Smooth muscle cell of the brain vasculature (primary cell): Measurements from ENCODE around the gene BRWD1.
A peak's percentile ranks its signal among the peaks of the same experiment; 100 is the strongest.
"Not testable (repeated sequence)": the region's sequence is repeated elsewhere in the genome, so short reads cannot be mapped to it uniquely, and the experiment has no call there.

Experiments
- DNase-seq: peaks from one replicate; pipeline ENCODE4 v3.0.0-alpha.2; 2012; ENCODE audit warnings: low read depth, low spot score

BRWD1 gene

GRCh38 chr21:39173716-39174680 is 139.4 kb downstream of the BRWD1 start:
- no peak for DNase-seq

GRCh38 chr21:39169906-39170305 is 143.5 kb downstream of the BRWD1 start:
- no peak for DNase-seq

DNA sequence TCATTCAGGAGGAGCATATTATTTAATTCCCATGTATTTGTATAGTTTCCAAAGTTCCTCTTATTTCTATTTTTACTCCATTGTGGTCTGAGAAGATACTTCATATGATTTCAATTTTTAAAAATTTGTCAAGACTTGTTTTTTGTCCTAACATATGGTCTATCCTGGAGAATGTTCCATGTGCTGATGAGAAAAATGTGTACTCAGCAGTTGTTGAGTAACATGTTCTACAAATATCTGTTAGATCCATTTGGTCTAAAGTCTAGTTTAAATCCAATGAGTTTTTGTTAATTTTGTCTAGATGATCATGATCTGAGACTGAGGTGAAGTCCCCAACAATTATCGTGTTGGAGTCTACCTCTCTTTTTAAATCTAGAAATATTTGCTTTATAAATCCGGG is 144.6 kb downstream of the BRWD1 start:
- no peak for DNase-seq

DNA sequence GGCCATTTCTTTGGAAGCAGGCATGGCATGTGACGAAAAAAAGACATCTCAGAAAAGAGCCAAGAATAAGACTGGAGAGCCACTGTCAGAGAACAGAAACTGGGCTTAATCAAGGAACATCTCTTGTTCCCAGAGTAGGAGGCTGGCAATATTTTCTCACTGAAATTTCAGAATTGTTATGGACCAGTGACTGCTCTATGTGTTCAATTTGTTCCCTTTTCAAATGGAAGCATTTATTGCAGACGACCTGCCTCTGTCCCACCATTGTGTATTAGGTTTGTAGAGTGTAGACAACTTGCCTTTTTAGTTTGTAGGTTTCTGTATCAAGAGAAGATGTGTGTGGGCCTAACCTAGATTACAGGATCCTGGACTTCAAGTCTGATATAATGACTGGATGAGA is 148.9 kb downstream of the BRWD1 start:
- no peak for DNase-seq

GRCh38 chr21:39161064-39161463 is 152.4 kb downstream of the BRWD1 start:
- no peak for DNase-seq

DNA sequence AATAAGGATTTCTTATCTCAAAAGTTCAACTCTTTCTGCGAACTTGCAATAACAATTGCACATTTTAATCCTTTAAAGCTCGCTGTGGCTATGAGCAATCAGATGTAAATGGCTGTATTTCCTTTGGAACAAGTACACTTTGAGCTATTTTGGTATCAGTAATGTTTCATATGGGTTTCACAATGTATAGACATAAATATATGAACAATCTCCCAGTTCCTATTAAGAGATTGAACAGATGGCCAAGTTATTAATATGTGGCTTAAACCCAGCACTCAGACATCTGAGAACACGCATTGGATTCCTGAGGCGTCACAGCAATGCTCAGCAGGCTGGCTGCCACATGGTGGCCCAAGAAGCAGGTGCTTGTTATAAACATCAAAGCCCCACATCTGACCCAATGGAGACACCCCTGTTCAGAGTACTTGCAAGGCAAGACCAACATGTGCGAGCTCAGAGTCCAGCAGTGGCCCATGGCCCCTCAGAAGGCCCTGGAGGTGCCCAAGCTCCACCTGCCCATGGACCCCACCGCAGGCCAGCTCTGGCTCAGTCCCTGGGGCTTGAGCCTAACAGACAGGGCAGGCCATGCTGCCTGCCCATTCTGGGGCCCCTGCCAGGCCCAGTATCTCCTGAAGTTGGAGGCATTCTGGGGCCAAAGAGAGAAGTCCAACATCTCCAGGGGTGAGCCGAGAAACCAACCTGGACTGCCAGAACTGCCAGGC is 153.9 kb downstream of the BRWD1 start:
- no peak for DNase-seq

DNA sequence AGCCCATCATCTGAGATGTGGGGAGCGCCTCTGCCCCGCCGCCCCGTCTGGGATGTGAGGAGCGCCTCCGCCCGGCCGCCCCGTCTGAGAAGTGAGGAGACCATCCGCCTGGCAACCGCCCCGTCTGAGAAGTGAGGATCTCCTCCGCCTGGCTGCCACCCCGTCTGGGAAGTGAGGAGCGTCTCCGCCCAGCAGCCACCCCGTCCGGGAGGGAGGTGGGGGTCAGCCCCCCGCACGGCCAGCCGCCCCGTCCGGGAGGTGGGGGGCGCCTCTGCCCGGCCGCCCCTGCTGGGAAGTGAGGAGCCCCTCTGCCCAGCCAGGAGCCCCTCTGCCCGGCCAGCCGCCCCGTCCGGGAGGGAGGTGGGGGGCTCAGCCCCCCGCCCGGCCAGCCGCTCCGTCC is 156.2 kb downstream of the BRWD1 start:
- not testable (repeated sequence) for DNase-seq

GRCh38 chr21:39156024-39156423 is 157.4 kb downstream of the BRWD1 start:
- peak; percentile 33 for DNase-seq

GRCh38 chr21:39155578-39155977 is 157.9 kb downstream of the BRWD1 start:
- DNase-seq = no peak

- DNase-seq = no peak
Observed at GRCh38 chr21:39153842-39154241, 159.6 kb downstream of the BRWD1 start.

DNA sequence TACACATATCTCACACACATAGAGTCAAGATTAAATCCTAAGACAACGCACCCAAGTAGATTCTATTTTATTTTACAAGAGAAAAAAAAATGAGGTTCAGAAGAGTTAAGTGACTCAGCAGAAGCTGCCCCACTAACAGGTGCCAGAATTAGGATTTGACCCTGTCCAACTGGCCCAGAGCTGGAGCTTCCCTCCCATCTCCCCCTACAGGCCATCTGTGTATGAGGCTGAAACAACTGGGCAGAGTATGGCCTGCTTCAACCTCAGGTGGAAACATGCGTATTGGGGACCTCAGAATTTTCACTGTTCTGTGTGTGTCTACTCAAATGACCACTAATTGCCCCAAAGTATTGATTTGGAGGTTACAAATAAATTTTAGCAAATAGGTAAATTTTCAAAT is 160.1 kb downstream of the BRWD1 start:
- no peak for DNase-seq

DNA sequence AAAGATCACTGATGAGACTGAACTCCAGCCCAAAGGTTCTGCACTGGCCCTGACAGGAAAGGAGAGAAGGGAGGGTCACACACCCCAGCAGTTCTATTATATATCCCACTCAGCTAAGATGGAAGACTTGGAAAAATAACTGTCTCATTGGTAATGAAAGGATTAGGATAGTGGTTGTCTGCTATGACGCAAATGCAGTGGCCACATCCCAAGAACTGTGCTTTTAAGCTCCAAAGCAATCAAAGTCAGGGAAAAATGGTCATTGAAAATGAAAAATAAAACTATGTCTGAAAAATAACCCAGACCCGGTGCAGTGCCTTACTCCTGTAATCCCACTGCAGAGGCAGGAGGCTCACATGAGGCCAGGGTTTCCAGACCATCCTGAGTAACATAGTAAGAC is 161.2 kb downstream of the BRWD1 start:
- no peak for DNase-seq

DNA sequence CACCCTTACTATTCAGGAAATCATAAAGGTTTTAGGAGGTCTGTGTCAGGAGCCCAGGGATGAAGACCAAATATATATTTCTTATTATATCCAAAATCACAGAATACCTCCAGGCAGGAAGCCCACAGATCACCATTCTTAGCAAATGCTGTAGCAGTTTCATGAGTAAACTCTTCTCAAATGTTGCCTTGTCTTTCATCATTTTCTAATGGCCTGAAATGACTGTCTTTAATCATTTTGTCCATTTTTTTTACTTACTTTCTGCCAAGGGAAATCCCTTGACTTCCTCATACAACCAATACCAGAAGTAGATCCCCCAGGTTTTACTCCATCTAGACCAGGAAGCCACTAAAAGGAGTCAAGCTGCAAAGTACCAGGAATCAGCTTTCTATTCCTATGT is 162.6 kb downstream of the BRWD1 start:
- DNase-seq = no peak

DNA sequence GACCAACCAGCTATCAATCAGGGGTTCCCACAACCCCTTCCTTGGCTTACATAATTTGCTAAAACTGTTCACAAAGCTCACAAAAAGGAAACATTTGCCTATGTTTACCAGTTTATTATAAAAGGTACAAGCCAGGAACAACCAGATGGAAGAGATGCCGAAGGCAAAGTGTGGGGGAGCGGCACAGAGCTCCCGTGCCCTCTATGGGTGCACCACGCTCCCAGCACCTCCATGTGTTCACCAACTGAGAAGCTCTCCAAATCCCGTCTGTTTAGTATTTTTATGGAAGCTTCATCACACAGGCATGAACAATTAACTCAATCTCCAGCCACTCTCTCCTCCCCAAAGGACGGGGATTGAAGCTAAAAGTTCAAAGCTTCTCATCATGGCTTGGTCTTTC is 163.1 kb downstream of the BRWD1 start:
- no peak for DNase-seq

GRCh38 chr21:39149882-39150281 is 163.6 kb downstream of the BRWD1 start:
- no peak for DNase-seq

DNA sequence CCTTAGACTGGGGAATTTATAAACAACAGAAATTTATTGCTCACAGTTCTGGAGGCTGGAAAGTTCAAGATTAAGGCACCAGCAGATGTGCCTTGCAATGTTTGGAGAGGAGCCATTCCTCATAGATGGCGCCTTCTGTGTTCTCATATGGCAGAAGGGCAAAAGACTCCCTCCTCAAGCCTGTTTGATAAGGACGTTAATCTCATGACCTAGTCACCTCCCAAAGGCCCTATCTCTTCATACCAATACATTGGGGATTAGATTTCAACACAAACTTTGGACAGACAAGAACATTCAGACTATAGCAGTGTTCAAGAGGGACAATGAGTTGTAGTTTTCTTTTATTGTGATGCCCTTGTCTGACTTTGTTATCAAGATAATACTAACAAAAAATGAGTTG is 164.5 kb downstream of the BRWD1 start:
- no peak for DNase-seq

- DNase-seq = no peak
Observed at GRCh38 chr21:39144191-39144590, 169.2 kb downstream of the BRWD1 start.

DNA sequence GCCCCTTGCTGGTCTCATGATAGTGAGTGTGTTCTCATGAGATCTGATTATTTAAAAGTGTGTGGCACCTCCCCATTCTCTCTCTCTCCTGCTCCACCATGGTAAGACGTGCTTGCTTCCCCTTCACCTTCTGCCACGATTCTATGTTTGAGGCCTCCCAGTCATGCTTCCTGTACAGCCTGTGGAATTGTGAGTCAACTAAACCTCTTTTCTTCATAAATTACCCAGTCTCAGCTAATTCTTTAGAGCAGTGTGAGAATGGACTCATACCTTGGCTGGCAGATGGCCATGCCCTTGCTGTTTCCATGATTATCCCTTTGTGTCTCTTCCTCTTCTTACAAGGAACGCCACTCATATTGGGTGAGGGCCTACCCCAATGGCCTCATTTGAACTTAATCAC is 170.5 kb downstream of the BRWD1 start:
- DNase-seq = no peak

GRCh38 chr21:39141502-39141901 is 171.9 kb downstream of the BRWD1 start:
- DNase-seq = peak; percentile 7

GRCh38 chr21:39137248-39138178 is 175.9 kb downstream of the BRWD1 start:
- peak; percentile 76 for DNase-seq

- DNase-seq = no peak
Observed at GRCh38 chr21:39136711-39137110, 176.7 kb downstream of the BRWD1 start.

DNA sequence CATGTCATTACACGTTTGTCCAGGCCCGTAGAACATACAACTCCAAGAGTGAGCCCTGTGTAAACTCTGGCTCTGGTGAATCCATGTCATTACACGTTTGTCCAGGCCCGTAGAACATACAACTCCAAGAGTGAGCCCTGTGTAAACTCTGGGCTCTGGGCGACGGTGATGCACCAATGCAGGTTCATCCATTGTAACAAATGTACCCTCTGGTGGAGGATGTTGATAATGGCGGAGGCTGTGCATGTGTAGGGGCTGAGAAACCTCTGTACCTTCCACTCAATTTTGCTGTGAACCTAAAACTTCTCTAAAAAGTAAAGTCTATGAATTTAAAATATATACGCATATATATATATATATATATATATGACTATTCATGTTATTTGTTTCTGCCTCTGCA is 177.3 kb downstream of the BRWD1 start:
- not testable (repeated sequence) for DNase-seq
